AG04450 (cell line): ENCODE results near the gene CALCR. TPM values are rescaled to one million over a fixed set of nuclear protein-coding genes. Genes with fewer than 3 reads are reported as not detected.
"Not testable (repeated sequence)": the region's sequence is repeated elsewhere in the genome, so short reads cannot be mapped to it uniquely, and the experiment has no call there.

ENCODE experiments used
- CTCF ChIA-PET: fragments of 300-600, 350-600 bp; formaldehyde crosslinking; extraction: SDS; loops from one replicate; lab custom pipeline; 2022; ENCODE audit warnings: antibody characterized with exemption, inconsistent platforms; lab: Charles Lee
- POLR2A ChIA-PET: fragments of 350-600 bp; formaldehyde crosslinking; extraction: SDS; loops from one replicate; lab custom pipeline; 2021; ENCODE audit warnings: antibody characterized with exemption, inconsistent platforms; lab: Yijun Ruan, JAX
- DNase-seq: peaks from one replicate; pipeline ENCODE4 v3.0.0-alpha.2; 2011; ENCODE audit warnings: low read depth, low spot score
- H3K27ac ChIP-seq: one replicate; pipeline ENCODE4 v1.5.1; 2012; ENCODE audit warnings: low read depth, low read length, control low read depth
- H3K27me3 ChIP-seq: one replicate; pipeline ENCODE4 v1.6.0; 2012; ENCODE audit warnings: low read length; ENCODE audit not compliant: control insufficient read depth, insufficient read depth
- H3K4me3 ChIP-seq: 2 replicates; pipeline ENCODE4 v1.5.1; 2011; ENCODE audit warnings: mild to moderate bottlenecking, low read depth, low read length, control low read depth
- H3K9me3 ChIP-seq: 2 replicates; pipeline ENCODE4 v1.5.1; 2012; ENCODE audit warnings: low read length; ENCODE audit not compliant: control insufficient read depth, insufficient read depth
- polyA plus RNA-seq: library from polyadenylated mRNA; depleted of rRNA; stranded (reverse); fragments of >200 nt; gene quantifications from 2 replicates; pipeline ENCODE4 v1.2.3, GENCODE V29; 2011
- TF ChIP-seq, protein P1 (sequence below): IDR thresholded peaks from 2 replicates; pipeline ENCODE4 v1.5.1; 2011; ENCODE audit warnings: low read depth, low read length, control low read depth, inconsistent platforms

Gene CALCR
- polyA plus RNA-seq, 1 experiment, result not detected

DNA sequence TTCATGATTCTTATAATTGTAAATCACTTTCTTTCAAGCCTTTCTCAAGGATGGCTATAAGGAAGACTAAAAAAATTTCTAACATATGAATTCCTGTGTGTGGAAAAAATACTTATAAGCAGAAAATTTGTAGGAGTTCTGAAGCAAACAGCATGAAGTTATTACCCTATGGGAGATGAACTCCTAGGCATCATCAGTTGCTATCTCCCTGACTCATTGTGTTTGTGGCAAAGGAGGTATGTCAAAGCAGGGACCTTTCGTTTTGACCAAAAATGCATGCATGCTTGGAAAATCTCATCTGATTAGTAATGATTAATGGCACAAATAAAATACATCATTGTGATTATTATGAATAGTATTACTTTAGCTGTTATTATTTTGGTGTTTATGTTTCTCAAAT lies 59.4 kb downstream of the CALCR start:
- H3K4me3 ChIP-seq, result no peak overlapping the region
- TF ChIP-seq, protein P1, sequence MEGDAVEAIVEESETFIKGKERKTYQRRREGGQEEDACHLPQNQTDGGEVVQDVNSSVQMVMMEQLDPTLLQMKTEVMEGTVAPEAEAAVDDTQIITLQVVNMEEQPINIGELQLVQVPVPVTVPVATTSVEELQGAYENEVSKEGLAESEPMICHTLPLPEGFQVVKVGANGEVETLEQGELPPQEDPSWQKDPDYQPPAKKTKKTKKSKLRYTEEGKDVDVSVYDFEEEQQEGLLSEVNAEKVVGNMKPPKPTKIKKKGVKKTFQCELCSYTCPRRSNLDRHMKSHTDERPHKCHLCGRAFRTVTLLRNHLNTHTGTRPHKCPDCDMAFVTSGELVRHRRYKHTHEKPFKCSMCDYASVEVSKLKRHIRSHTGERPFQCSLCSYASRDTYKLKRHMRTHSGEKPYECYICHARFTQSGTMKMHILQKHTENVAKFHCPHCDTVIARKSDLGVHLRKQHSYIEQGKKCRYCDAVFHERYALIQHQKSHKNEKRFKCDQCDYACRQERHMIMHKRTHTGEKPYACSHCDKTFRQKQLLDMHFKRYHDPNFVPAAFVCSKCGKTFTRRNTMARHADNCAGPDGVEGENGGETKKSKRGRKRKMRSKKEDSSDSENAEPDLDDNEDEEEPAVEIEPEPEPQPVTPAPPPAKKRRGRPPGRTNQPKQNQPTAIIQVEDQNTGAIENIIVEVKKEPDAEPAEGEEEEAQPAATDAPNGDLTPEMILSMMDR, result no peak
- ChIA-PET POLR2A (no interaction called here), CTCF (no interaction called here)
- no peak for DNase-seq
- H3K27ac ChIP-seq, result no peak overlapping the region
- no peaks in the 10 kb centered on the region for H3K9me3 ChIP-seq
- H3K27me3 ChIP-seq, result no peaks in the 10 kb centered on the region

- H3K27me3 ChIP-seq, result no peaks in the 10 kb centered on the region
- no peak for DNase-seq
- no peaks in the 10 kb centered on the region for H3K9me3 ChIP-seq
- ChIA-PET POLR2A (no interaction called here), CTCF (no interaction called here)
- TF ChIP-seq, protein P1, result no peak
- H3K27ac ChIP-seq, result no peak overlapping the region
- no peak overlapping the region for H3K4me3 ChIP-seq
Observed at GRCh38 chr7:93509303-93509702, 65.2 kb downstream of the CALCR start.

- TF ChIP-seq, protein P1, result no peak
- ChIA-PET CTCF (interaction anchor here (1.1 kb wide), 1 partner anchor 60 kb away, joined by 4 read pairs; no protein-coding TSS in a partner anchor), POLR2A (no interaction called here)
- no peaks in the 10 kb centered on the region for H3K9me3 ChIP-seq
- H3K27me3 ChIP-seq, result no peaks in the 10 kb centered on the region
- no peak for DNase-seq
- H3K4me3 ChIP-seq, result no peak overlapping the region
- no peak overlapping the region for H3K27ac ChIP-seq
Observed at GRCh38 chr7:93503088-93503487, 71.4 kb downstream of the CALCR start.

DNA sequence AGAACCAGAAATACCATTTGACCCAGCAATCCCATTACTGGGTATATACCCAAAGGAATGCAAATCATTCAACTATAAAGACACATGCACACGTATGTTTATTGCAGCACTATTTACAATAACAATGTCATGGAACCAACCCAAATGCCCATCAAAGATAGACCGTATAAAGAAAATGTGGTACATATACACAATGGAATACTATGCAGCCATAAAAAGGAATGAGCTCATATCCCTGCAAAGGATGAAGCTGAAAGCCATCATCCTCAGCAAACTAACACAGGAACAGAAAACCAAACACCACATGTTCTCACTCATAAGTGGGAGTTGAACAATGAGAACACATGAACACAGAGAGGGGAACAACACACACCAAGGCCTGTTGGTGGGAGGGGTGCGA lies 82.7 kb downstream of the CALCR start:
- POLR2A ChIA-PET, CTCF ChIA-PET: not testable (repeated sequence)

GRCh38 chr7:93476491-93477344 lies 97.8 kb downstream of the CALCR start:
- CTCF ChIA-PET, result interaction anchor here (0.6 to 1.1 kb wide), 2 partner anchors 74 to 231 kb away, joined by 3 read pairs; no protein-coding TSS in a partner anchor
- TF ChIP-seq, protein P1, result no peak
- DNase-seq, result no peak
- POLR2A ChIA-PET, result no interaction called here
- Histone ChIP-seq H3K27me3 (no peaks in the 10 kb centered on the region), H3K9me3 (no peaks in the 10 kb centered on the region), H3K27ac (no peak overlapping the region), H3K4me3 (no peak overlapping the region)

More for the DNA sequence above, 82.7 kb downstream of the CALCR start:
- not testable (repeated sequence) for H3K27me3 ChIP-seq, H3K9me3 ChIP-seq, DNase-seq, H3K4me3 ChIP-seq, H3K27ac ChIP-seq
